Motor neuron (in vitro differentiated cells): ENCODE results near the gene EIF4E2. TPM values are rescaled to one million over a fixed set of nuclear protein-coding genes. Genes with fewer than 3 reads are reported as not detected.
A peak's percentile ranks its signal among the peaks of the same experiment; 100 is the strongest.
"Not testable (repeated sequence)": the region's sequence is repeated elsewhere in the genome, so short reads cannot be mapped to it uniquely, and the experiment has no call there.

Experiments
- ATAC-seq, 8 experiments: fragments of 200-7000 bp; cut with Tn5 transposase; replicated peaks in 6 of 8; 2 replicates each; pipeline ENCODE4 v1.8.0; 2021; ENCODE audit warnings: mild to moderate bottlenecking in 8 of 8, moderate library complexity in 8 of 8
- H3K27ac ChIP-seq, 2 donors: fragments of 250-450 bp; sonication (Bioruptor Pico); 2 replicates each; pipeline ENCODE4 v1.9.0; 2021; ENCODE audit warnings: antibody characterized with exemption in 2 of 2, mild to moderate bottlenecking in 2 of 2, moderate library complexity in 1 of 2
- H3K4me1 ChIP-seq, 2 donors: fragments of 250-450 bp; sonication (Bioruptor Pico); replicated peaks in 1 of 2; 2 replicates each; pipeline ENCODE4 v1.6.1; 2021; ENCODE audit warnings: antibody characterized with exemption in 2 of 2, mild to moderate bottlenecking in 2 of 2, moderate library complexity in 1 of 2
- H3K4me3 ChIP-seq, 5 donors: fragments of 250-450 bp; sonication (Bioruptor Pico); 2 replicates each; pipeline ENCODE4 v1.9.0; 2021; ENCODE audit warnings: antibody characterized with exemption in 5 of 5, mild to moderate bottlenecking in 5 of 5, moderate library complexity in 4 of 5
- WGBS, 10 experiments: fragments of 450-650 bp; shearing (Covaris generic); methylation state at CpG; one replicate each; pipeline ENCODE4 v1.0.0; 2022; 5-methylcytosine and 5-hydroxymethylcytosine counted together
- in situ Hi-C, 9 experiments: fragments of 400-800 bp; cut with MboI; loops; one replicate each; pipeline ENCODE4 v1.15.0; 2021; ENCODE audit warnings: low sequenced_read_pairs in 9 of 9, low pct_unique_long_range_greater_than_20kb in 2 of 9; ENCODE audit not compliant: unreplicated experiment in 9 of 9
- total RNA-seq, 8 experiments: library from RNA; unstranded; fragments of 300-600 nt; gene quantifications; 2 replicates each; pipeline versions ENCODE4 v1.2.3 to v1.2.4, GENCODE V29; 2022

Gene EIF4E2
- total RNA-seq, 8 experiments from 2014 or later, result 49.0 to 81.3 (median 73.7) TPM

DNA sequence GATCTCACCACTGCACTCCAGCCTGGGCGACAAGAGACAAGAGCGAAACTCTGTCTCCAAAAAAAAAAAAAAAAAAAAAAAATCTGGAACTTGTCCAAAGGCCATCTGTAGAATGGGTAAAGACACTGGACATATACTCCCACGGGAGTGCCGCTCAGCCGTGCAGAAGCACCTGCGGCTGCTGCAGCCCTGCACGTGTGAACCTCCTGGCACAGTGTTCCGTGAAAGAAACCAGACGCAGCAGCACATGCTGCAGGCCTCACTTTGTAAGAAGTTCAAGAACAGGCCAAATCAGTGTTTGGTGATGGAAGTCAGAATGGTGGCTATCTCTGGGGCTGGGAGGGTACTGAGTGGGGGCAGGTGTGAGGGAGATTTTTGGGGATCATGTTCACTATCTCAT, 18.1 kb upstream of the EIF4E2 start:
- no peak overlapping the region for H3K4me3 ChIP-seq
- H3K4me1 ChIP-seq, result peaks cover 5 to 14% of the 10 kb centered on the region in 2 donors
- no peak overlapping the region for H3K27ac ChIP-seq
- 0 to 100% (median 81%) methylated on average over 1 to 7 of the region's 9 CpGs; no CpG with 5 or more reads in 4 of the 10 experiments for WGBS, 10 experiments
- no peak for ATAC-seq
- in situ Hi-C loops, result loop anchor here in 1 of 9 experiments (25.0 kb wide), 1 partner anchor 620 kb away; no protein-coding TSS in a partner anchor

DNA sequence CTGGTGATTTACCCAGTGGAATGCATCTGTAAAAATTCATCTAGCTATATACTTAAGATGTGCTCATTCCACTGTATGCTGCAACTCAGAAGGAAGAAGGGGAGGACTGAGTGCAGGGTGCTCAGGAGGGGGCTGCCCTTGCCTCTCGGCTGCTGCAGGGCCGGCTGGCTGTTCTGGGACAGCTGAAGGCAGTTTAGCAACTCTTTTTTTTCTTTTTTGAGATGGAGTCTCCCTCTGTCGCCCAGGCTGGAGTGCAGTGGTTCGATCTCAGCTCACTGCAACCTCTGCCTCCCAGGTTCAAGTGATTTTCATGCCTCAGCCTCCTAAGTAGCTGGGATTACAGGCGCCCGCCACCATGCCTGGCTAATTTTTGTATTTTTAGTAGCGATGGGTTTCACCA, 17.7 kb upstream of the EIF4E2 start:
- not testable (repeated sequence) for H3K27ac ChIP-seq, H3K4me3 ChIP-seq, ATAC-seq
- 0 to 100% (median 90%) methylated on average over 2 to 5 of the region's 7 CpGs; no CpG with 5 or more reads in 6 of the 10 experiments for WGBS, 10 experiments
- in situ Hi-C loops, result loop anchor here in 1 of 9 experiments (25.0 kb wide), 1 partner anchor 621 kb away; no protein-coding TSS in a partner anchor
- H3K4me1 ChIP-seq, result peaks cover 5 to 14% of the 10 kb centered on the region in 2 donors

DNA sequence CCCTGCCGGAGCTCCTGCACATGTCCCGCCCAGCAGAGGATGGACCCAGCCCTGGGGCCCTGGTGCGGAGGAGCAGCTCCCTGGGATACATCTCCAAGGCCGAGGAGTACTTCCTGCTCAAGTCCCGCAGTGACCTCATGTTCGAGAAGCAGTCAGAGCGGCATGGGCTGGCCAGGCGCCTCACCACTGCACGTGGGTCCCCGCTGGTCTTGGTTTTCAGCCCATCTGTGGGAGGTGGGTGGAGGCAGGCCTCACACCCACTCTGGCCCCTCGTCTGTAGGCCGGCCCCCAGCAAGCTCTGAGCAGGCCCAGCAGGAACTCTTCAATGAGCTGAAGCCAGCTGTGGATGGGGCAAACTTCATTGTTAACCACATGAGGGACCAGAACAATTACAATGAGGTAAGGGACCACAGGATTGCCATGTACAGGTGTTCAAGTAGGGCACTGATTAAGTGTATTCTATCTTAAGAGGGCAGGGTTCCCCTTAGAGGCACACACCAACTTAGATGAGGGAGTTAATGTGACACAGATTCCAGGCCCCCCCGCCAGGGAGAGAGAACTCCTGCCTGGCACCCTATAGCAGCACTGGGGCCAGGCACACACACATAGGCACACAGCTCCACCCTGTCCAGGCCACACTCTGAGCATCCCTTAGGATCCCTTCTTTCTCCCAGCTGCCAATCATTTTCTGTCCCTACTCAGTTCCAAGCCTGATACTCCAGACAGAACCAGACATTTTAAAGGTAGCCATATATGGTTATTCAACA, 16.4 kb upstream of the EIF4E2 start:
- H3K27ac ChIP-seq, result no peak overlapping the region
- H3K4me1 ChIP-seq, result peaks cover 5 to 15% of the 10 kb centered on the region in 2 donors
- no peak overlapping the region for H3K4me3 ChIP-seq
- ATAC-seq, result peak in 7 of 8 experiments; percentile 10 to 75 (median 33)
- in situ Hi-C loops, result loop anchor here in 1 of 9 experiments (25.0 kb wide), 1 partner anchor 622 kb away; no protein-coding TSS in a partner anchor
- 6 to 100% (median 82%) methylated on average over 1 to 3 of the region's 13 CpGs; no CpG with 5 or more reads in 2 of the 10 experiments for whole genome bisulfite sequencing, 10 experiments

DNA sequence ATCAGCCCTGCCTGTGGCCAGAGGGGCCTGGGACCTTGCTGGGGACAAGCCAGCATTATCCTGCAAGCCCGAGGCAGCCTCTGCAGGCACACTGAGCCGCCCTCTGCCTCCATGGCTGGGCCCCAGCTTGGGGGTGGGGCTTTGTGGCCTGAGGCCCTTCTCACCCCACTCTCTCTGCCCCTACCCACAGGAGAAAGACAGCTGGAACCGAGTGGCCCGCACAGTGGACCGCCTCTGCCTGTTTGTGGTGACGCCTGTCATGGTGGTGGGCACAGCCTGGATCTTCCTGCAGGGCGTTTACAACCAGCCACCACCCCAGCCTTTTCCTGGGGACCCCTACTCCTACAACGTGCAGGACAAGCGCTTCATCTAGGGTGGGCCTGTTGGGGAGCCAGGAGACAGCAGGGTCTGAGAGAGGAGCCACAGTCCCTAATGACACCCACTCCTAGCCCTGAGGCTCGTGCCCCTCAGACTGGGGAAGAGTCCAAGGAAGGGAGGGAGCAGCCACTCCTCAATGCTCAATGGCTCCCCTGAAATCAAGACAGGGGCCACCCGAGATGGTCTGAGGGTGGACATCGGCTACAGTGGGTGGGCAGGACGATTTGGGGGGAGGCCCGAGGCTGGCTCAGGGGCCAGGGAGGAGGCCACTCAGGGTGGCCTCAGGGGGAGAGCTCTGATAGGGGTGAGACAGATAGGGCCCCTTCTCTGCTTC, 15.4 kb upstream of the EIF4E2 start:
- ATAC-seq, result peak in 5 of 8 experiments; percentile 45 to 76 (median 62)
- no peak overlapping the region for H3K27ac ChIP-seq
- in situ Hi-C loops, result loop anchor here in 1 of 9 experiments (25.0 kb wide), 1 partner anchor 623 kb away; no protein-coding TSS in a partner anchor
- WGBS, 10 experiments, result 17 to 75% (median 20%) methylated on average over 1 to 6 of the region's 14 CpGs; no CpG with 5 or more reads in 5 of the 10 experiments
- H3K4me1 ChIP-seq, result peaks cover 5 to 21% of the 10 kb centered on the region in 2 donors
- H3K4me3 ChIP-seq, result no peak overlapping the region

DNA sequence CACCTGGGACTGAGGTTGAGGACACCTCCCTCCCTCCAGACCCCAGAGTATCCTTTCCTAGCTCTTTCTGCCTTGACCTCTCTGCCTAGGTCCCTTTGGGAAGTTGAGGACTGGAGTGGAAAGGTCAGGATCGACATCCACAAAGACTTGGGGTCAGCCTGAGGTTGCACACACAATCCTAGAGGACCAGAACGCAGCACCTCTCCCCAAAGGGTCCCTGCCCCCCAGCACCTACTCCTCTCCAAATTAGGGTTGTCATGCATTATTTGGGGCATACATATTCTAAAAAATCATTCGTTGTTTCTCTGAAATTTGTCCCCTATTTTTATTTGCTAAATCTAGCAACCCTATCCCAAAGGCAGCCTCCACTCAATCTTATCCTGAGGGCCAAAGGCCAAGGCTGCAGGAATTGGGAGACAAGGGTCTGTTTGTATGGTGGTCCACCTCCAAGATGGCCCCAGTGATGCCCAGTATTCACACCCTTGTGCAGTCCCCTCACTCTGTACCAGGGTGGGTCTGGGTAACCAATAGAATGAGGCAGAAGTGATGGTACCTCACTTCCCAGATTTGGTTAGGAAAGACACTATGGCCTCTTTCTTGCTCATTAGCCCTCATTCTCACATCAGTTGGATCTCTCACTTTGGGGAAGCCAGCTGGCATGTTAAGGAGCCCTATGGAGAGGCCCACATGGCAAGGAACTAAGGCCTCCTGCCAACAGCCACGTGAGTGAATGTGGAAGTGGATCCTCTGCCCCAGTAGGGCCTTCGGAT, 14.5 kb upstream of the EIF4E2 start:
- ATAC-seq, result no peak
- Histone ChIP-seq H3K4me1 (peaks cover 5 to 21% of the 10 kb centered on the region in 2 donors), H3K4me3 (no peak overlapping the region), H3K27ac (no peak overlapping the region)
- in situ Hi-C loops, result loop anchor here in 1 of 9 experiments (25.0 kb wide), 1 partner anchor 624 kb away; no protein-coding TSS in a partner anchor
- WGBS, 10 experiments, result 0 to 100% (median 71%) methylated on average over 1 to 4 of the region's 5 CpGs; no CpG with 5 or more reads in 1 of the 10 experiments

DNA sequence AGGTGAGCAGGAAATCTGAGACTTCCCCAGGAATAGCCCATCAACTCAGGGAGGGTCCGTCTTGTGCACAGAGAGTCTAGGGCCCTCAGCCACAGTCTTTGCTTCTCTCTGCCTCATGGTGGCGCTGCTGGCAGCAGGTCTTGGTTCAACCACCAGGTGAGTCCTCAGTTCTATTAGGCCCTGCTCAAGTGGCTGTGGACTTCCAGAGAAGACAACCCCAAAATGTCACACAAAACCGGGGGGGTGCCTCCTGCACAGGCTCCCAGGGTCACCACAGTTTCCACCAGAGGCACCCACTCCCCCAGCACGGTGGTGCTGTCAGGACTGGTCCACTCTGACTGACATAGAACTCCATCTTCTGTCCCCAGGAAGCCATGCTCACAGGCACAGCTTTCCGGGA, 13.4 kb upstream of the EIF4E2 start:
- Histone ChIP-seq H3K4me1 (peaks cover 5 to 21% of the 10 kb centered on the region in 2 donors), H3K27ac (no peak overlapping the region), H3K4me3 (no peak overlapping the region)
- in situ Hi-C loops, result loop anchor here in 1 of 9 experiments (25.0 kb wide), 1 partner anchor 625 kb away; no protein-coding TSS in a partner anchor
- 0 to 100% (median 63%) methylated on average over 1 to 3 of the region's 5 CpGs; no CpG with 5 or more reads in 2 of the 10 experiments for WGBS, 10 experiments
- ATAC-seq, result no peak

DNA sequence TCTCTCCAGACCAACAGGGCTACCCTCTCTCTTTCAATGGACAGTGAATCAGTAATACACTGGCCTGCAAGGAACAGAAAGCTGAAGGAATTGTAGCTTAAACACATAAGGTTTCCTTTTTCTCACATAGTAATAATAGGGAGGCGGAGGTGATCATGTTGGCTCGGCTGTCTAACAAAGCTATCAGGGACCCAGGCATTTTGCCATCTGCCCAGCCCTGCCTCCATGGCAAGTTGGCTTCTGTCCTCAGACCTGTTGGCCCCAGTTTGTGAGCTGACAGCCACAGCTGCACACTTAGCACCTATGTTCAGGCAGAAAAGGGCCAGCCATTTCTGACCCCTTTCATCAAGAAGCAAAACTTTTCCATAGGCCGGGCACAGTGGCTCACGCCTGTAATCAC, 13.0 kb upstream of the EIF4E2 start:
- no peak overlapping the region for H3K27ac ChIP-seq
- 20 to 100% (median 85%) methylated on average over 1 to 2 of the region's 4 CpGs; no CpG with 5 or more reads in 6 of the 10 experiments for WGBS, 10 experiments

DNA sequence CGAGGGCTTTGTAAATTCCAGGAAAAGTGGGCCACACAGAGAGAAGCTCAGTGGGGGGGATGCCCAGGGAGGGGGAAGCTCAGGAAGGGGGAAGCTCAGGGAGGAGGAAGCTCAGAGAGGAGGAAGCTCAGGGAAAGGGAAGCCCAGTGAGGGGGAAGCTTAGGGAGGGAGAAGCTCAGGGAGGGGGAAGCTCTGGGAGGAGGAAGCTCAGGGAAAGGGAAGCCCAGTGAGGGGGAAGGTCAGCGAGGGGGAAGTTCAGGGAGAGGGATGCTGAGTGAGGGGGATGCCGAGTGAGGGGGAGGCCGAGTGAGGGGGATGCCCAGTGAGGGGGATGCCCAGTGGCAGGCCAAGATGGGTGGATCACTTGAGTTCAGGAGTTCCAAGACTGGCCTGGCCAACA, 11.8 kb upstream of the EIF4E2 start:
- no peak for ATAC-seq
- 0 to 40% methylated on average over 1 of the region's 4 CpGs; no CpG with 5 or more reads in 8 of the 10 experiments for WGBS, 10 experiments
- Histone ChIP-seq H3K4me1 (peaks cover 5 to 21% of the 10 kb centered on the region in 2 donors), H3K4me3 (no peak overlapping the region), H3K27ac (no peak overlapping the region)
- in situ Hi-C loops, result loop anchor here in 1 of 9 experiments (25.0 kb wide), 1 partner anchor 626 kb away; no protein-coding TSS in a partner anchor

More for the DNA sequence above, 13.0 kb upstream of the EIF4E2 start:
- no peak for ATAC-seq
- Histone ChIP-seq H3K4me3 (no peak overlapping the region), H3K4me1 (peaks cover 5 to 21% of the 10 kb centered on the region in 2 donors)
- in situ Hi-C loops, result loop anchor here in 1 of 9 experiments (25.0 kb wide), 1 partner anchor 625 kb away; no protein-coding TSS in a partner anchor

DNA sequence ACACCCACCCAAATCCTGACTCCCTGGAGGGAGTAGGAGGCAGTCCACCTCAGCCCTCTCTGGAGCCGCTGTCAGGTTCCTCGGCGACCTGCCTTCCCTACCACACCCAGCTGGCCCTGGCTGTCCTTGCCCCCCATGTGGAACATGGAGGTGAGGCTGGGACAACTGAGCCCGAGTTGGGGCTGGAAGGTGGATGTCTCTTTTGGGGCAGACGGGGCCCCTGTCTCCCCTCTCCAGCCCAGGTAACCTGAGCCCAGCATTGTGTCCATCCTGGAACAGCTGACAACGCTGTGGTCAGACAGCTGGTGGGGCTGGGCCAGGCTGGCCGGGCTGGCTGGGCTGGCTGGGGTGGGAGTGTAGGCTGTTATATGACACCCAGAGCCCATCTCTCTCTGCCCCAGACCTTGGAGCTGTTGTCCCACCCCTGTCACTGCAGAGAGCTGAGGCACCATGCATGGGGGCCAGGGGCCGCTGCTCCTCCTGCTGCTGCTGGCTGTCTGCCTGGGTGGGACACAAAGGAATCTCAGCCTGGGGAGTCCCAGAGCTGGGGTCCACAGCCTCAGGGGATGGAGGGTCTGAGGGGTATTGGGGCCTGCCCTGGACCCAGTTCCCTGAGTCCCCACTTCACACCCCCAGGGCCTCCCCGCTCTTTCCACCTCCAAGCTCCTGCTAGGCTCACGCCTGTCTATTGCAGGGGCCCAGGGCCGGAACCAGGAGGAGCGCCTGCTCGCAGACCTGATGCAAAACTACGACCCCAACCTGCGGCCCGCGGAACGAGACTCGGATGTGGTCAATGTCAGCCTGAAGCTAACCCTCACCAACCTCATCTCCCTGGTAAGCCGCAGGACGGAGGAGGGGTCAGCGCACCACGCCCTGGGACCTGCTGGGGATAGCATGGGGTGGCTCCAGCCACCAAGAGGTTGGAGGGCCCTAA, 10.9 kb upstream of the EIF4E2 start, which contains the start of gene CHRNG:
Gene CHRNG, plus strand, starts transcription at position 395 of the 934 bp plus-strand sequence. Its CDS starts 56 bp downstream, at position 451.
- in situ Hi-C loops, result loop anchor here in 1 of 9 experiments (25.0 kb wide), 1 partner anchor 627 kb away; no protein-coding TSS in a partner anchor
- Histone ChIP-seq H3K27ac (no peak within 1 kb of the TSS), H3K4me1 (peaks cover 4 to 12% of the 10 kb centered on the region in 2 donors), H3K4me3 (no peak within 1 kb of the TSS)
- 20 to 76% (median 30%) methylated on average over 1 to 11 of the region's 23 CpGs; no CpG with 5 or more reads in 5 of the 10 experiments for WGBS, 10 experiments
- ATAC-seq, result peak; percentile 22 to 54 (median 36)

DNA sequence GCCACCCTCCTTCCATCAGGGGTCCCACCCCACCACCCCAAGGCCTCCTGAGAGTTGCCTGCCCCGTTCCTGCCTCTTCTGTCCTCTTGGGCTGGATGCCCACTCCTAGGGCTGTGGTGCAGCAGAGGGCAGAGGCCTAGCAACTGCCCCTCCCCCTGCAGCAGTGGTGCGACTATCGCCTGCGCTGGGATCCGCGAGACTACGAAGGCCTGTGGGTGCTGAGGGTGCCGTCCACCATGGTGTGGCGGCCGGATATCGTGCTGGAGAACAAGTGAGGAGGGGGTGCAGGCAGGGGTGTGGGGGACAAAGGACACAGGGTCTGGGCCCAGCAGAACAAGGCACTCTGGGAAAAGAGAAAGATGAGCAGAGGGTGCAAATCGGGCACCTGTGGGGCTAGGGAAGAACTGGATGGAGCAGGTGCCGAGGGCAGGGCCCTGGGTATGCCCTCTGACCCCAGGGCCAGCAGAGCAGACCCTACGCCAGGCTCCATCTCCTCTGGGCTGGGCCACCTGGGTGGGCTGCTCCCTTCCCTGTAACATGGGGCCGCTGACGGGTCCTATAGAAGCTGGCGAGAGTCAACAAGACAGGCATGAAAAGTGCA, 9.9 kb upstream of the EIF4E2 start:
- no peak overlapping the region for H3K27ac ChIP-seq
- peak in 1 of 8 experiments; percentile 4 for ATAC-seq
- in situ Hi-C loops, result loop anchor here in 1 of 9 experiments (25.0 kb wide), 1 partner anchor 628 kb away; no protein-coding TSS in a partner anchor

More for the DNA sequence above, 9.9 kb upstream of the EIF4E2 start:
- no peak overlapping the region for H3K4me3 ChIP-seq
- WGBS, 10 experiments, result 20 to 100% (median 90%) methylated on average over 1 to 3 of the region's 17 CpGs; no CpG with 5 or more reads in 7 of the 10 experiments
- peaks cover 0 to 7% of the 10 kb centered on the region in 2 donors for H3K4me1 ChIP-seq
